Measurements from ENCODE around the gene MYZAP.
A peak's percentile ranks its signal among the peaks of the same experiment; 100 is the strongest.

Gene MYZAP

DNA sequence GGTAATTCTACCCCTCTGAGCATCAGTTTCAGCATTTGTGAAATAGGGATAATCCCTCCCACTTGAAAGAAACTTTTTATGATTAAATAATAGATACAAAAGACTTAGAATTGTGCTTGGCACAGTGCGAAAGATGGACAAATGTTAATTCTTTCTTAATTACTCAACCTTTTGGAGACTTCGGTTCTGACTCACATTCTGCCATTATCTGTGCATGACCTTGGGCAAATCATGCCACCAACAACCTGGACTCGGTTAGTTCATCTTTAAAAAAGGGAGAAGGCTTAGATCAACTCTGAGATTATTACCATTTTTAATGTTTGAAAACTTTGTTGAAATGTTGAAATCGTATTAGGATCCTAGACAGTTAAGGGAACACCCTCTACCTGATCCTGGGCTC lies 74.2 kb downstream of the MYZAP start:
- DNase-seq: no peak

- no peak for DNase-seq
Observed at GRCh38 chr15:57667171-57667849, 75.6 kb downstream of the MYZAP start.

DNA sequence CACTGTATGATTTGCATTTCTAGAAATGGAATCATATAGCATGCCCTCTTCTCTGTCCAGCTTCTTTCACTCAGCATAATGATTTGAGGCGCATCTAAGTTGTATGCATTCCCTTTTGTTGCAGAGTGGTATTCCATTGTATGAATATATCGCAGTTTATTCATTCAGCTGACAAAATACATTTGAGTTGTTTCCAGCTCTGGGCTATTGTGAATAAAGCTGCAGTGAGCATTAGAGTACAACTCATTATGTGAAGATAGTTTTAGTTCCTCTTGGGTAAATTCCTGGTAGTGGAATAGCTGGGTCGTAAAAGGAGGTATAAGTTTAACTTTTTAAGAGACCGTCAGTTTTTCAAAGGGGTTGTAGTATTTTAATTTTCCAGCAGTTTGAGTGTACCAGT lies 76.3 kb downstream of the MYZAP start:
- DNase-seq: no peak

GRCh38 chr15:57671636-57672035 lies 79.9 kb downstream of the MYZAP start:
- no peak for DNase-seq

- DNase-seq: no peak
Observed at GRCh38 chr15:57675481-57676181, 83.9 kb downstream of the MYZAP start.

DNA sequence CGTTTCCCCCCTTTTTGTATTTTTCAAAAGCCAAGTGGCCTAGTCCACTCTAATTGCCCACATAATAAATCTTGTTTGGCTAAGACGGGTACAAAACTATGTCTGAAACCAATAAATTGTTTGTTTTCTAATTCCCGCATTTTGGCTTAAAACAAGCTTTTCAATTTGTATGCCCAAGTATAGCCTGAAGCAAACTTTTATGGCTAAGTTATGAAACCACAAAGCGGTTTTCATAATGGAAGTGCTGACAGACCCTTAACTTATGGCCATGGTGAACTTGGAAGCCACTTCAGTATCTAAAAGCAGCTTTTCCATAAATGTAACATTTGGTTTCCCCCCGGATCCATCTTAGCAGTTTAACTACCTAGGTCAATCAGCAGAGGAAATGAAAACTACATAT lies 84.9 kb downstream of the MYZAP start:
- DNase-seq: no peak

GRCh38 chr15:57677204-57677603 lies 85.5 kb downstream of the MYZAP start:
- no peak for DNase-seq

GRCh38 chr15:57680021-57680420 lies 88.3 kb downstream of the MYZAP start:
- DNase-seq: no peak

DNA sequence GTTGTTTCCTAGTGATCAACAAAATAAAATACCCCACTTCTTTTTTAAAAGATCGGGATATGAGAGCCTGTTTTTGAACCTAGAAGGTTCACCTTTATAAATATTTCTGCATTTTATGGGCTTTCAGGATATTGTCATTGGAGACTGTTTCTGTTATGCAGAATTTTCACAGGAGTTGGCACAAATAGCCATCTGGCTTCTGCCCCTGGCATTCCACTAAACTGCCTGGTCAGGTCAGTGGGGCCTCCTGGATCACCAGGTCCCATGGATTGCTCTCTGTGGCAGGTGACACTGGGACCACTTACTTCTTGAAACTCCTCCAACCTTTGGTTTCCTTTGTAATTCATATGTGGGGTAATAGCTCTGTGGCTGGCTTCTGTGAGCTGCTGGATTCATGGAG lies 89.3 kb downstream of the MYZAP start:
- DNase-seq: no peak

- DNase-seq: no peak
Observed at GRCh38 chr15:57683481-57683880, 91.8 kb downstream of the MYZAP start.

DNA sequence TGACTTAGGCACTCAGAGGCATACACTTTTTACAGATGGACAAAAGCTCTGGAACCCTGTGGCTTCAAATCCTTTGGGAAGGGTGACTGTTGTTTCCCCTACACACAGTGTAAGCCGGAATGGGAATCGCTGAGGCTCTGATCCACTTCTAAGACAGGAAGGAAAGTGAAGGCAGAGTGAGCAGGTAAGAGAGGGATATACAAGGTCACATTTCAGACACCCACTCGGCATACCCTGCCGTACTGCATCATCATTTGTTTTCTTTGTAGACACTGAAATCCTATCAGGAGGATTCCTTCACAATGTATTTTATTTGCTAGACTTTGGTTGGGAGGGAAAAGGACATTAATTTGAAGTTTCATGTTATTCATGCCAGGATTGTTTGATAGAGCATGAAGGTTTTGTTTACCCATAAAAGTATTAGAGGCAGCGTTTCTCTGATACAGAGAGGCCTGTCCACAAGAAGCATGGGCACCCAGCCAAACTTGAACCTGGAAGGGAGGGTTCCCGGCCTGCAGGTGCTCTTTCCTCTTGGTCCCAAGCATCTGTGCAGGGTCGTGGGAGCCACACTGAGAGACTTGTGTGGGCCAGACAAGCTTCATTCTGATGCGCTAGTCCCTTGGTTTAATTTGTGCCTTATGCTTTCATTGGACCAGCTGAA lies 92.9 kb downstream of the MYZAP start:
- no peak for DNase-seq

GRCh38 chr15:57685306-57686095 lies 93.8 kb downstream of the MYZAP start:
- DNase-seq: no peak

- DNase-seq: no peak
Observed at GRCh38 chr15:57686657-57687056, 95.0 kb downstream of the MYZAP start.

- no peak for DNase-seq
Observed at GRCh38 chr15:57690341-57690966, 98.8 kb downstream of the MYZAP start.

GRCh38 chr15:57691082-57691481 lies 99.4 kb downstream of the MYZAP start:
- DNase-seq: no peak

DNA sequence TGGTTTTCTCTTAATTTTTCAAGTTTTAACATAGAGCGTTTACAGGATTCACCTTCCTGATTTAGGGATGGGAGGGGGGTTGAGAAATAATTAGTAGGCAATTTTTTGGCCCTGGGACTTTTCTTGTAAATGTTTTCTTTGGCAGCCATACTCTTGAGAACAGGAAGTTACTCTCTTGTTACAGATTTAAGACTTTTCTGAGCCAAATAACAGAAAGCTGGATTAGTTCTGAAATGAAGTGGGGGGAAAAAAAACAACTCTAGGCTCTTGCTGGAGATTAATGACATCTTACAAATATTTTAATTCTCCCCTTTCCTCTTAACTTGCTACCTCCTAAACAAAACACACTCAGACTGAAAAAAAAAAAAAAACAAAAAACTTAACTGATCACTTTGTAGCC lies 101.0 kb downstream of the MYZAP start:
- DNase-seq: no peak

DNA sequence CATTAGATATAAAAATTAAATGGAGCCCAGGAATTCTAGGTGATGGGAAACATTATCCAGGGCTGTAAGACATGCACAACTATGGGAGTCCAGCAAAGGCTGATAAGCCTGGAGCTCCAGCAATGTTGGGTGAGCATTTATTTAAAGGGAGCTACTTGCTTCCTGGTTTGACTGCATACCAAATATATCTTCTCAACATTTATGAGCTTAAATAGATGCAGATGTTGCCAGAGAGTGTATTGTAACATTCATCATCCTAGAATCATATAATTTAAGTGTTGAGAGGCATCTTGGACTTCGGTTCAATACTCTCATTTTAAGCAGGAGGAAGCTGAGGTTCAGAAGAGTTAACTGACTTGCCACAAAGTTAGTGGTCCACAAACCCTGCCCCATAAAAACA lies 102.6 kb downstream of the MYZAP start:
- no peak for DNase-seq

- peak; percentile 81 for DNase-seq
Observed at GRCh38 chr15:57696146-57696545, 104.4 kb downstream of the MYZAP start.

- DNase-seq: no peak
Observed at GRCh38 chr15:57697588-57697987, 105.9 kb downstream of the MYZAP start.

- no peak for DNase-seq
Observed at GRCh38 chr15:57698243-57698642, 106.5 kb downstream of the MYZAP start.

DNA sequence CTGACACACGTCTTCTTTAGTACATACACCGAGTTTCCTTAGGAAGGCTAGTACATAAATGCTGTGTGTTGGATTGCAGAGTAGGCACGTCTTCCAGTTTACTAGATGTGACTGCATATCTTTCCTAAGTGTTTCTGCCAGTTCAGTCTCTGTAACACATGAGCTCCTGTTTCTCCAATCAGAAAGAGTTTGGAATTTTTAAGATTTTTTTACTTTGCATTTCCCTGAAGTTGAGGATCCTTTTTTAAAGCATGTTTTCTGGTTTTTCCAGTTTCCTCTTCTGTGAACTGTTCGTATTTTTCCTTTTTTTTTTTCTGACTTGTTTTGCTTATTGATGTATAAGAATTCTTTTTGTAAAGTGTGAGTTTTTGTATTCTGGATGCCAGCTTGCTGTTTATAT lies 107.3 kb downstream of the MYZAP start:
- DNase-seq: no peak

DNA sequence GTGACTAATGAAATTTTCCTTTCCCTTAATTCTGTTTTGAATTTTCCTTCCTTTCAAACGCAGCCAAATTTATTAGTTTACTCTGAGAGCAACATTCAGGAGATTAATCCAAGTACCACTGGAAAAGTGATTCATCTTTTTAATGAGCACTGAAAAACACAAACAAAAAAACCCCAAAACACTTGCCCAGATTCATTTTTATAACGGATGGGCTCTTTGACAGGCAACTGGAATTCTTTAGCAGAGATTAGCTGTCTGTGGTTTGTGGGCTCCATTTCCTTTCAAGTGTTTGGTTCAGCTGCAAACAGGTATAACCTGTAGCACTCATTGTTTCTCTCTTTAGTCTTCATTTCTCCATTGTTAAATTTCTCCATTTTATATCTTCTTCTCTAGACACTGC lies 111.7 kb downstream of the MYZAP start:
- no peak for DNase-seq

DNA sequence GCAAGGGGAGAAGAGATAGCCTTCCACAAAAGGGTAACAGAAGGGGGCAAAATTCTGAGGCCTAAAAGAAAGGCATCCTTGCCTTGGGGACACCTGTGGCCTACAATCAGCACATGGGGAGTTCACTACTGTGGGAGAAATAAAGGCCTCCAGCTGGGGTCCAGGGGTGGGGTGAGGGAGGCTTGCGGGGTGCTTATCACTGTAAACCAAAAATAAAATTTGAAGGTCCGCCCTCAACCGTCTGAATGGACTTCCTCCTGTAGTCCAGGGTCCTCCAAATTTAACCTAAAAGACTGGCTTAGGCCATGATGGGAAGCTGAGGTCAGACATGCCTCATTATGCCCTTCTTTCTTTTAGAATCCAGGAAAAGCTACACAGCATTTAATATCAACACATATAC lies 112.7 kb downstream of the MYZAP start:
- no peak for DNase-seq

Data from NCI-H146 (cell line).